ENCODE measurements around the gene NR3C1.

DNA sequence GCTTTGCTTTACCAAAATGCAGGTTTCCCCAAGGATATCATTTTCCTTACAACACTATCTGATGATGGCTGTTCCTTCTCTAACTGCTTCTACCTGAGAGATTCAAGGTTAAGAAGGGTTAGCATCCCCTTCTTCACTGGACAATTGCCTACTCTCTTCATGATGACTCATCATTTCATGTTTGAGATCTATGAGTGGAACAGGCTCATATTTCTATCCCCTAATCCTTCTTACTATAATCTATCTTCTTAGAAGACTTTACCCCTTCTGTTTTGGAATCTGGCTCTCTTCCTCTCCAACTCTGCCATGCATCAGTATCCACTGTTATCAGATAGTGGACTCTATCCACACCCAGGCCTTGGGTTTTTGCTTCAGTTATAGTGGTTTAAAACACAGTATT, 54.3 kb downstream of the NR3C1 start:
- TF ChIP-seq, protein P1, sequence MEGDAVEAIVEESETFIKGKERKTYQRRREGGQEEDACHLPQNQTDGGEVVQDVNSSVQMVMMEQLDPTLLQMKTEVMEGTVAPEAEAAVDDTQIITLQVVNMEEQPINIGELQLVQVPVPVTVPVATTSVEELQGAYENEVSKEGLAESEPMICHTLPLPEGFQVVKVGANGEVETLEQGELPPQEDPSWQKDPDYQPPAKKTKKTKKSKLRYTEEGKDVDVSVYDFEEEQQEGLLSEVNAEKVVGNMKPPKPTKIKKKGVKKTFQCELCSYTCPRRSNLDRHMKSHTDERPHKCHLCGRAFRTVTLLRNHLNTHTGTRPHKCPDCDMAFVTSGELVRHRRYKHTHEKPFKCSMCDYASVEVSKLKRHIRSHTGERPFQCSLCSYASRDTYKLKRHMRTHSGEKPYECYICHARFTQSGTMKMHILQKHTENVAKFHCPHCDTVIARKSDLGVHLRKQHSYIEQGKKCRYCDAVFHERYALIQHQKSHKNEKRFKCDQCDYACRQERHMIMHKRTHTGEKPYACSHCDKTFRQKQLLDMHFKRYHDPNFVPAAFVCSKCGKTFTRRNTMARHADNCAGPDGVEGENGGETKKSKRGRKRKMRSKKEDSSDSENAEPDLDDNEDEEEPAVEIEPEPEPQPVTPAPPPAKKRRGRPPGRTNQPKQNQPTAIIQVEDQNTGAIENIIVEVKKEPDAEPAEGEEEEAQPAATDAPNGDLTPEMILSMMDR (IDR thresholded peaks at IDR 0.05; ENCODE audit: low read depth, low read length, poor library complexity, severe bottlenecking) = no peak
- no peak for TF ChIP-seq EZH2phosphoT487 (IDR thresholded peaks at IDR 0.05; ENCODE audit: borderline replicate concordance, low read length)
